Heart right ventricle (tissue), 16 donors: ENCODE data around the gene FOXP4. TPM values are rescaled to one million over a fixed set of nuclear protein-coding genes. Genes with fewer than 3 reads are reported as not detected.
A peak's percentile ranks its signal among the peaks of the same experiment; 100 is the strongest.

ENCODE experiments used
- ATAC-seq, 8 donors: fragments of 200-7000 bp; cut with Tn5 transposase; one replicate each; pipeline ENCODE4 v1.9.1; 2020; ENCODE audit warnings: mild to moderate bottlenecking in 8 of 8, moderate library complexity in 8 of 8, moderate number of reproducible peaks in 1 of 8
- DNase-seq, 2 donors: peaks; one replicate each; pipeline ENCODE4 v3.0.0-alpha.2; 2020
- H3K27ac ChIP-seq, 10 donors: fragments of 200-600 bp; sonication (generic) in 2 of 10; one replicate each; pipeline versions ENCODE4 v1.5.0 to v1.8.0; 2020 to 2022; ENCODE audit warnings: mild to moderate bottlenecking in 3 of 10
- H3K27me3 ChIP-seq, 7 donors: fragments of 200-600 bp; one replicate each; pipeline ENCODE4 v1.8.0; 2021 to 2022; ENCODE audit warnings: mild to moderate bottlenecking in 2 of 7
- H3K36me3 ChIP-seq, 9 donors: fragments of 200-600 bp; sonication (generic) in 1 of 9; one replicate each; pipeline versions ENCODE4 v1.5.0 to v1.8.0; 2020 to 2022; ENCODE audit warnings: mild to moderate bottlenecking in 2 of 9
- H3K4me1 ChIP-seq, 9 donors: fragments of 200-600 bp; sonication (generic) in 1 of 9; one replicate each; pipeline versions ENCODE4 v1.5.0 to v1.8.0; 2020 to 2022; ENCODE audit warnings: mild to moderate bottlenecking in 4 of 9
- H3K4me3 ChIP-seq, 10 donors: fragments of 200-600 bp; sonication (generic) in 2 of 10; one replicate each; pipeline versions ENCODE4 v1.5.0 to v1.8.0; 2020 to 2022; ENCODE audit warnings: mild to moderate bottlenecking in 7 of 10, moderate library complexity in 2 of 10
- H3K9me3 ChIP-seq, 11 donors: fragments of 200-600 bp in 10 of 11; sonication (generic) in 2 of 11; one replicate each; pipeline versions ENCODE4 v1.5.0 to v1.8.0; 2013 to 2022; ENCODE audit warnings: mild to moderate bottlenecking in 2 of 11, control low read depth in 1 of 11, moderate library complexity in 1 of 11
- WGBS, 2 donors: extraction: QIAGEN DNeasy Blood & Tissue Kit; methylation state at CpG; one replicate each; pipeline ENCODE4 v1.1.7; 2013; ENCODE audit warnings: inconsistent platforms in 1 of 2; 5-methylcytosine and 5-hydroxymethylcytosine counted together
- intact Hi-C, 10 donors: fragments of 100-400 bp; cut with DNase I; formaldehyde crosslinking; loops; one replicate each; pipeline versions ENCODE4 v1.11.1 to v1.14.2; 2022
- long read RNA-seq, 3 donors: library from polyadenylated mRNA; unstranded; transcript quantifications; one replicate each; pipeline ENCODE4 v2.0.0, GENCODE V29; 2020 to 2021
- polyA plus RNA-seq, 2 donors: library from polyadenylated mRNA; stranded (reverse); fragments of 200-250 nt; gene quantifications; one replicate each; pipeline ENCODE4 v1.2.3, GENCODE V29; 2013
- total RNA-seq, 10 donors: library from RNA; stranded (reverse); fragmentation: NEBNext Ultra II Directional in 3 of 10; extraction: Animal tissue kit (Norgen Biotek cat#: 25700) in 3 of 10; gene quantifications; one replicate each; pipeline versions ENCODE4 v1.2.1 to v1.2.4, GENCODE V29; 2021 to 2023
- TF ChIP-seq, protein P1 (sequence below), 9 donors: fragments of 200-600 bp; sonication (generic) in 2 of 9; IDR thresholded peaks; one replicate each; pipeline versions ENCODE4 v1.5.0 to v1.8.0; 2021 to 2022; ENCODE audit warnings: antibody characterized with exemption in 9 of 9, mild to moderate bottlenecking in 5 of 9, moderate library complexity in 1 of 9
- donor health status: Arrhythmogenic right ventricular cardiomyopathy.
- donor health status: ischemic (EF 13 %, LVEDD 7.1; RV severe dilation, severe dysfunction).
- donor health status: healthy with polysubstance abuse.
- donor health status: DM: no; HTN: yes; CAD: no.
- donor health status: DM: no; HTN: no; CAD: no.
- donor health status: ischemic (EF 25% LVEDD 6.9; RV normal size, moderate dysfunction).
- donor health status: ischemic (EF 25% LVEDD 5.7; RV mildly dilated, moderate dysfunction).
- donor health status: healthy.
- donor health status: DM: yes; HTN: yes; CAD: no.
- donor health status: Ischemic cardiomyopathy.
- donor health status: ischemic (EF 35%, LVEDD 5.7; RV mildly dilated, moderate dysfunction).
- donor health status: nonischemic (EF 11% LVEDD 7.7; RV severe dilation, severe dysfunction).
- donor health status: DM: yes; HTN: yes; CAD: no.
- donor health status: PGD.
- donor health status: ischemic (EF 29% LVEDD 5.4; RV normal size, mild dysfunction).
- donor health status: nonischemic (EF 23%, LVEDD 6.1; RV moderate dilation, normal function).

FOXP4 gene, protein sequence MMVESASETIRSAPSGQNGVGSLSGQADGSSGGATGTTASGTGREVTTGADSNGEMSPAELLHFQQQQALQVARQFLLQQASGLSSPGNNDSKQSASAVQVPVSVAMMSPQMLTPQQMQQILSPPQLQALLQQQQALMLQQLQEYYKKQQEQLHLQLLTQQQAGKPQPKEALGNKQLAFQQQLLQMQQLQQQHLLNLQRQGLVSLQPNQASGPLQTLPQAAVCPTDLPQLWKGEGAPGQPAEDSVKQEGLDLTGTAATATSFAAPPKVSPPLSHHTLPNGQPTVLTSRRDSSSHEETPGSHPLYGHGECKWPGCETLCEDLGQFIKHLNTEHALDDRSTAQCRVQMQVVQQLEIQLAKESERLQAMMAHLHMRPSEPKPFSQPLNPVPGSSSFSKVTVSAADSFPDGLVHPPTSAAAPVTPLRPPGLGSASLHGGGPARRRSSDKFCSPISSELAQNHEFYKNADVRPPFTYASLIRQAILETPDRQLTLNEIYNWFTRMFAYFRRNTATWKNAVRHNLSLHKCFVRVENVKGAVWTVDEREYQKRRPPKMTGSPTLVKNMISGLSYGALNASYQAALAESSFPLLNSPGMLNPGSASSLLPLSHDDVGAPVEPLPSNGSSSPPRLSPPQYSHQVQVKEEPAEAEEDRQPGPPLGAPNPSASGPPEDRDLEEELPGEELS
- total RNA-seq (10 to 100 TPM; 12.7 to 18.0 (median 13.7) TPM), polyA plus RNA-seq (10 to 100 TPM in 1 of 2 donors, 1 to 10 TPM in 1; 8.9 to 12.9 TPM)
- long read RNA-seq, donor 1, partial matches to known transcripts, result 1 of 1 reads
- long read RNA-seq, donor 1, other reads (novel, unspliced or antisense), result 0 of 1 reads
- long read RNA-seq, donor 2, partial matches to known transcripts, result 0 of 4 reads
- long read RNA-seq, donor 2, other reads (novel, unspliced or antisense), result 4 of 4 reads
- long read RNA-seq, donor 3, partial matches to known transcripts, result 0 of 2 reads
- long read RNA-seq, donor 3, other reads (novel, unspliced or antisense), result 2 of 2 reads

GRCh38 chr6:41545703-41546474 lies at the start of gene FOXP4:
FOXP4 (plus strand) TSS chr6:41546381; CDS start chr6:41565761, 19,380 bp downstream.
- 0 to 1% methylated on average over 51 to 60 of the region's 61 CpGs for WGBS, 2 donors
- Histone ChIP-seq H3K4me1 (peaks cover 11 to 47% (median 32%) of the 10 kb centered on the region in 9 donors), H3K36me3 (peaks cover 0 to 1% (median 0%) of the 10 kb centered on the region in 9 donors), H3K4me3 (peak within 1 kb of the TSS; percentile 65 to 97 (median 78)), H3K9me3 (no peaks in the 10 kb centered on the region), H3K27ac (peak within 1 kb of the TSS; percentile 71 to 87 (median 82)), H3K27me3 (peaks cover 0 to 46% (median 14%) of the 10 kb centered on the region in 7 donors)
- peak; percentile 89 to 90 for DNase-seq
- TF ChIP-seq, protein P1, sequence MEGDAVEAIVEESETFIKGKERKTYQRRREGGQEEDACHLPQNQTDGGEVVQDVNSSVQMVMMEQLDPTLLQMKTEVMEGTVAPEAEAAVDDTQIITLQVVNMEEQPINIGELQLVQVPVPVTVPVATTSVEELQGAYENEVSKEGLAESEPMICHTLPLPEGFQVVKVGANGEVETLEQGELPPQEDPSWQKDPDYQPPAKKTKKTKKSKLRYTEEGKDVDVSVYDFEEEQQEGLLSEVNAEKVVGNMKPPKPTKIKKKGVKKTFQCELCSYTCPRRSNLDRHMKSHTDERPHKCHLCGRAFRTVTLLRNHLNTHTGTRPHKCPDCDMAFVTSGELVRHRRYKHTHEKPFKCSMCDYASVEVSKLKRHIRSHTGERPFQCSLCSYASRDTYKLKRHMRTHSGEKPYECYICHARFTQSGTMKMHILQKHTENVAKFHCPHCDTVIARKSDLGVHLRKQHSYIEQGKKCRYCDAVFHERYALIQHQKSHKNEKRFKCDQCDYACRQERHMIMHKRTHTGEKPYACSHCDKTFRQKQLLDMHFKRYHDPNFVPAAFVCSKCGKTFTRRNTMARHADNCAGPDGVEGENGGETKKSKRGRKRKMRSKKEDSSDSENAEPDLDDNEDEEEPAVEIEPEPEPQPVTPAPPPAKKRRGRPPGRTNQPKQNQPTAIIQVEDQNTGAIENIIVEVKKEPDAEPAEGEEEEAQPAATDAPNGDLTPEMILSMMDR (IDR thresholded peaks at IDR 0.05), result no peak
- peak; percentile 86 to 94 (median 92) for ATAC-seq
- intact Hi-C loops, result loop anchor here in 3 of 10 donors (5.0 kb wide), 3 partner anchors 36 to 46 kb away; no protein-coding TSS in a partner anchor

- Histone ChIP-seq H3K4me3 (no peak overlapping the region), H3K27me3 (peaks cover 0 to 26% (median 12%) of the 10 kb centered on the region in 7 donors), H3K27ac (no peak overlapping the region), H3K36me3 (no peaks in the 10 kb centered on the region), H3K9me3 (no peaks in the 10 kb centered on the region), H3K4me1 (peaks cover 0 to 1% (median 0%) of the 10 kb centered on the region in 9 donors)
- no peak for DNase-seq
- intact Hi-C loops, result no loop called here
- 86 to 89% methylated on average over 3 of the region's 3 CpGs for WGBS, 2 donors
- ATAC-seq, result no peak
- TF ChIP-seq, protein P1 (IDR thresholded peaks at IDR 0.05), result no peak
These were observed 48.6 kb upstream of the FOXP4 start for GRCh38 chr6:41497573-41497972.

DNA sequence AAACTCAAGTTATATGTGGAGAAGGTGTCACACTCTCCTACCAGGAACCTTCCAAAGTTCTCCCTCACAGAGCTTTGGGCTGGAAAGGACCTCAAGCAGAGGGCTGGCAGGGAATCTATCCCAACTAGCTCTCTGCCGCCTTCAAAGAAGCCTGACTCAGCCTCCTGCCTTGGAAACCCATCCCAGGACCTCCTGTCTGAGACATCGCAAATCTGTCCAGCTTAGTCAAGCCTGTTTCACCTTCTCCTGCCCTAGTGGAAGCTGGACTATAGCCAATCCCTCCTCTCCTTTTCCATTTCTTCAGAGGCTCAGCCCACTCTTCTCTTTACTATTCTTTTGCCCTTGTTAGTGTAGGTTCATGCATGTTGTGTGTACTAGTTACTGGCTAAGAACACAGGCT lies 48.2 kb upstream of the FOXP4 start:
- no peak overlapping the region for H3K27ac ChIP-seq
- 86 to 90% methylated on average over 2 of the region's 2 CpGs for WGBS, 2 donors
- peaks cover 0 to 6% (median 0%) of the 10 kb centered on the region in 9 donors for H3K4me1 ChIP-seq
- no peak for ATAC-seq
- intact Hi-C loops, result no loop called here
- no peaks in the 10 kb centered on the region for H3K36me3 ChIP-seq
- peaks cover 0 to 26% (median 12%) of the 10 kb centered on the region in 7 donors for H3K27me3 ChIP-seq
- H3K4me3 ChIP-seq, result no peak overlapping the region
- DNase-seq, result no peak
- TF ChIP-seq, protein P1 (IDR thresholded peaks at IDR 0.05), result no peak
- no peaks in the 10 kb centered on the region for H3K9me3 ChIP-seq
